Measurements from ENCODE around the gene PPM1N. TPM values are rescaled to one million over a fixed set of nuclear protein-coding genes. Genes with fewer than 3 reads are reported as not detected.

Gene PPM1N
- polyA plus RNA-seq, 1 experiment = 1.2 TPM

DNA sequence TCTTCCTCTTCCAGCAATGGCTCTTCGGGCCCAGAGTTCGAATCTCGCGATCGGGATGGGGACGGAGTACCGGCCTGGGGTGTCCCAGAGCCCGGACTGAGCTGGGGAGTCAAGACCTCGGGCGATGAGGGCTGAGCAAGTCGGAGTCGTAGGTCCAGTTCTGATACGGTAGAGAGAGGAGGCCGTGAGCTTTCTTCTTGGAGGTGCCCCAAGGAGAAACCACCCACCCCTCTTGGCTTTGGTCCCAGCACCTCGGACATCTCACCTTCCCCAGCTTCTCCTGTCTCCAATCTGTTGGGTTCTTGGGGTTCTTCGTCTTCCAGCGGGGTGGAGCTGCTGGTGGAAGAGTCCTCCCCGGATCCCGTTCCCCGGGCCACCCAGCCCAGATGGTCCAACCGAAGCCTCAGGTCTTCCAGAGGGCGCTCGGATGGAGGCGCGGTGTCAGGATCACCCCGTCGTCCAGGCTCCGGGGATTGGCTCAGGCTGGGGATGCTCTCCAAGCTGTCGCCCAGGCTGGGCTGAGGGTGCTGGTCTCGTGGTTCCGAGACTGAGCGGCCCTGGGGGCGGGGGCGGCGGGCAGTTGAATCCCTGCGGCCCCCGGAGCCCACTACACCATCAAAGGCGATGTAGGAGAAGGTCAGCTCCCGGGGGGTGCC is 3.9 kb upstream of the PPM1N start:
- no peak for DNase-seq (ENCODE audit: low read depth)
- POLR2A ChIA-PET = no interaction called here
- Histone ChIP-seq H3K27me3 (ENCODE audit: control insufficient read depth, insufficient read depth, low read length) (no peaks in the 10 kb centered on the region), H3K36me3 (ENCODE audit: control insufficient read depth, insufficient read depth, low read length) (no peaks in the 10 kb centered on the region), H3K4me3 (ENCODE audit: low read depth, low read length) (no peak overlapping the region)
- CTCF ChIA-PET = interaction anchor here (0.8 to 6.1 kb wide), 8 partner anchors 8 to 186 kb away, joined by 3 to 56 read pairs (median 4); no protein-coding TSS in a partner anchor
- TF ChIP-seq, protein P1, sequence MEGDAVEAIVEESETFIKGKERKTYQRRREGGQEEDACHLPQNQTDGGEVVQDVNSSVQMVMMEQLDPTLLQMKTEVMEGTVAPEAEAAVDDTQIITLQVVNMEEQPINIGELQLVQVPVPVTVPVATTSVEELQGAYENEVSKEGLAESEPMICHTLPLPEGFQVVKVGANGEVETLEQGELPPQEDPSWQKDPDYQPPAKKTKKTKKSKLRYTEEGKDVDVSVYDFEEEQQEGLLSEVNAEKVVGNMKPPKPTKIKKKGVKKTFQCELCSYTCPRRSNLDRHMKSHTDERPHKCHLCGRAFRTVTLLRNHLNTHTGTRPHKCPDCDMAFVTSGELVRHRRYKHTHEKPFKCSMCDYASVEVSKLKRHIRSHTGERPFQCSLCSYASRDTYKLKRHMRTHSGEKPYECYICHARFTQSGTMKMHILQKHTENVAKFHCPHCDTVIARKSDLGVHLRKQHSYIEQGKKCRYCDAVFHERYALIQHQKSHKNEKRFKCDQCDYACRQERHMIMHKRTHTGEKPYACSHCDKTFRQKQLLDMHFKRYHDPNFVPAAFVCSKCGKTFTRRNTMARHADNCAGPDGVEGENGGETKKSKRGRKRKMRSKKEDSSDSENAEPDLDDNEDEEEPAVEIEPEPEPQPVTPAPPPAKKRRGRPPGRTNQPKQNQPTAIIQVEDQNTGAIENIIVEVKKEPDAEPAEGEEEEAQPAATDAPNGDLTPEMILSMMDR (IDR thresholded peaks at IDR 0.05; ENCODE audit: insufficient read depth, low read depth, low read length) = no peak

DNA sequence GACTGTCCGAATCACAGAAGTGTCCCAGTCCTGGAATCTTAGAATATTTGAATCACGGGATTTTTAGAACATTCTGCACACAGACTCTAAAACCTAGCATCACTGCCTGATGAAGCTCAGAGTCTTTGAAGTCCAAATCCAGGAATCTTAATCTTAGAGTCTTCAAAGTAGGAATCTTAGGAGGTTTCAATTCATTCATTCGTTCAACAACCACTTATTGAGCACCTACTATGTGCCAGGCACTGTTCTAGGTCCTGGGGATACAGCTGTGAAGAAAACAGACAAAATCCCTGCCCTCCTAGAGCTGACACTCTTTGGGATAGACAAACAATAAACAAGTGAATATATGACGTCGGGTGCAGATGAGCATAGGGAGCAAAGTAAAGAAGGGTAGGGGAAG is 3.1 kb upstream of the PPM1N start:
- ChIA-PET POLR2A (no interaction called here), CTCF (interaction anchor here (0.8 to 6.1 kb wide), 9 partner anchors 9 to 186 kb away, joined by 3 to 56 read pairs (median 4); no protein-coding TSS in a partner anchor)
- Histone ChIP-seq H3K4me3 (ENCODE audit: low read depth, low read length) (no peak overlapping the region), H3K36me3 (ENCODE audit: control insufficient read depth, insufficient read depth, low read length) (no peaks in the 10 kb centered on the region), H3K27me3 (ENCODE audit: control insufficient read depth, insufficient read depth, low read length) (no peaks in the 10 kb centered on the region)
- TF ChIP-seq, protein P1 (IDR thresholded peaks at IDR 0.05; ENCODE audit: insufficient read depth, low read depth, low read length) = no peak
- no peak for DNase-seq (ENCODE audit: low read depth)

DNA sequence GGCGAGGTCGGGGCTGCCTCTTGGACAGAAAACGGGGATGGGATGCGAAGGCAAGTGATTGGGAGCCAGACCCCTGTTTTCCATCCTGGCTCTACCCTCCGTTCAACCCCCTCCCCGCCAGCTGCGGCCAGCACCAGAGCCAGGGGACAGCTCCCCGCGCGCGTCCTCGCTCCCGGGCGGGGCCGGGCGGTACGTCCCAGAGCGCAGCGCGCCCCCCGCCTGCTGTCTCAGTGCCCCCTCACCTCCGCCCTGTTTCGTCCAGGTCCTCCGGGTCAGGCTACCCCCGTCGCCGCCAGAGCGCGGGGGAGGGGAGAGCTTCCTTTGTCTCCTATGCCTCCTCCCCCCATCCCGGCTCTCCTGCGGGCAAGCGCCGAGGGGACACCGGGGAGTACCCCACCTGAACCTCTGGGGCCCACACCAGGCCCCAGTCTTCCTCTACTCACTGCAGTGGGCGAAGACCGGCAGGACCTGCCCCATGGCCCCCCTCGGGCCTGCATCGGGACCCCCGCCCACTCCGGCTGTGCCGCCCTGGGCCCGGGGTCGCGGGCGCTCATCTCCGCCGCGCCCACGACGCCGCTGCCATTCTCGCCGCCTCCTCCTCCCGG is 1.8 kb upstream of the PPM1N start:
- TF ChIP-seq, protein P1 (IDR thresholded peaks at IDR 0.05; ENCODE audit: insufficient read depth, low read depth, low read length) = no peak
- ChIA-PET CTCF (interaction anchor here (0.7 to 6.1 kb wide), 8 partner anchors 8 to 146 kb away, joined by 3 to 56 read pairs (median 4); partner anchors contain the start of gene PPP1R13L), POLR2A (no interaction called here)
- no peaks in the 10 kb centered on the region for H3K27me3 ChIP-seq (ENCODE audit: control insufficient read depth, insufficient read depth, low read length)
- peak overlapping the region; percentile 70 for H3K4me3 ChIP-seq (ENCODE audit: low read depth, low read length)
- no peak for DNase-seq (ENCODE audit: low read depth)
- no peaks in the 10 kb centered on the region for H3K36me3 ChIP-seq (ENCODE audit: control insufficient read depth, insufficient read depth, low read length)

DNA sequence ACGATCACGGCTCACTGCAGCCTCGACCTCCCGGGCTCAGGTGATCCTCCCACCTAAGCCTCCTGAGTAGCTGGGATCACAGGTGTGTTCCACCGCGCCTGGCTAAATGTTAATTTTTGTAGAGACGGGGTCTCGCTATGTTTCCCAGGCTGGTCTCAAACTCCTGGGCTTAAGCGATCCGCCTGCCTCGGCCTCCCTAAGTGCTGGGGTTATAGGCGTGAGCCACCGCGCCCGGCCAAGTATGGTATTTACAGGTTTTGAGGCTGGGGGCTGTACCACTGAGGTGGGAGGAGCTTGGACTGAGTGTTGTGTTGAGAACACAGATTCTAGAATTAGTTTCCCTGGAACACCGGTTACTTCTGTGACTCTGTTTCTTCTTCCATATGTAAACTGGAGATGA is 452 bp upstream of the PPM1N start:
- Histone ChIP-seq H3K27me3 (ENCODE audit: control insufficient read depth, insufficient read depth, low read length) (no peaks in the 10 kb centered on the region), H3K4me3 (ENCODE audit: low read depth, low read length) (no peak overlapping the region), H3K36me3 (ENCODE audit: control insufficient read depth, insufficient read depth, low read length) (no peaks in the 10 kb centered on the region)
- CTCF ChIA-PET = interaction anchor here (0.8 to 6.1 kb wide), 5 partner anchors 8 to 146 kb away, joined by 3 to 56 read pairs (median 4); no protein-coding TSS in a partner anchor
- TF ChIP-seq, protein P1 (IDR thresholded peaks at IDR 0.05; ENCODE audit: insufficient read depth, low read depth, low read length) = no peak
- no peak for DNase-seq (ENCODE audit: low read depth)
- POLR2A ChIA-PET = no interaction called here
